NOMO-1 treated with DMSO at 0.1 percent for 48 hours (cell line): Measurements from ENCODE around the gene WDR35.

Source experiments
- DNase-seq: peaks from one replicate; lab custom pipeline; 2025; ENCODE audit not compliant: unreplicated experiment; lab: John Stamatoyannopoulos, UW

WDR35 gene

DNA sequence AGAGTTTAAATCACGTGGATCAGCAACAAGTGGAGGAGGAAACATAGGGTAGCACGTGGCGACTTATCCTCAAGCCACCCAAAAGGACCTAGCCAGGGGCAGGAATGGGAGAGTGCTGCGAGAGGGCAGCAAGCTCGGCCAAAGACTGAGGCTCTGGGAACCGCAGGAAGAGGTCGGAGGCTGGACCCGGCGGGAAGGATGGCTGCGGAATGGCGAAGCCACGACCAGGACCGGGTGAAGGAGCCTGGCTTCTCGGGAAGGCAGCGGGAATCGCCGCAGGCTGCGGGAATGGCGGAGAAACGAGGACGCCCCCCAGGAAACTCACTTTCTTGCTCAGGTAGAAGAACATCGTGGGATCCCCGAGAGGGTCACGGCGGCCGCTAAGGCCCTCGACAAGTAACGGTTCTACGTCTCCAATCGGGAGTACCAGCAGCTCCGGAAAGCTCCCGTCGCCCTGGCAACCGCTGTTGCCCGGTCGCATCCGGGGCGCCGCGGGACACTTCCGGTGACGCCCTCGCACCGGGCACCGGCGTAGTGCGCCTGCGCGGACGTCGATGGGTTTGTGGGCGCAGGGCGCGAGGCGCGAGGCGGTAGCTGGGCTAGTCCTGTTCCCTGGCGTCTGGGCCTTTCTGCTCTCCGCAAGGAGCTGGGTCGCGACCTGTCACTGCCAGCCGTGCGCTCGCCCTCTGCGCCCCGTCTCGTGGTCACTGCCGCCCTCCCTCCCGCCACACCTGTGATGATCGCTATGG is at the start of gene WDR35:
WDR35 (minus strand) TSS at position 439 of the 749 bp plus-strand sequence; CDS start at position 349, 90 bp downstream.
- peak; percentile 23 for DNase-seq

DNA sequence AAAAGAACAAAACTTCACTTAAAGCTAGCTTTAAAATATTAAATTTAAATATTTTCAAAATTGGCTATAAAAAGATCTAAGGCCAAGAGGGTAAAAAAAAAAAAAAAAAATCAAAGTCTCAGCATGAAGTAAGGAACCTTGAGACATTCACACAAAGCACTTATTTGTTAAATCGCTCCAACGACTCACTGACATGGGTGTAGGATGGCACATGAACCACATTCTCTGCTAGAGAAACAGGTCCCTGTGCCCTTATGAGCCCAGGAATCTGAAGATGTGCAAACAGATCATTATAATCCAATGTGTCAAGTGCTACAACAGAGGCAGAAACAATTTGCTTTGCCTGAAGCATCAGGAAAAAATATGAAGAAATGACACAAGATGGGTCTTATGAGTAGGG is 47.8 kb upstream of the WDR35 start:
- no peak for DNase-seq

DNA sequence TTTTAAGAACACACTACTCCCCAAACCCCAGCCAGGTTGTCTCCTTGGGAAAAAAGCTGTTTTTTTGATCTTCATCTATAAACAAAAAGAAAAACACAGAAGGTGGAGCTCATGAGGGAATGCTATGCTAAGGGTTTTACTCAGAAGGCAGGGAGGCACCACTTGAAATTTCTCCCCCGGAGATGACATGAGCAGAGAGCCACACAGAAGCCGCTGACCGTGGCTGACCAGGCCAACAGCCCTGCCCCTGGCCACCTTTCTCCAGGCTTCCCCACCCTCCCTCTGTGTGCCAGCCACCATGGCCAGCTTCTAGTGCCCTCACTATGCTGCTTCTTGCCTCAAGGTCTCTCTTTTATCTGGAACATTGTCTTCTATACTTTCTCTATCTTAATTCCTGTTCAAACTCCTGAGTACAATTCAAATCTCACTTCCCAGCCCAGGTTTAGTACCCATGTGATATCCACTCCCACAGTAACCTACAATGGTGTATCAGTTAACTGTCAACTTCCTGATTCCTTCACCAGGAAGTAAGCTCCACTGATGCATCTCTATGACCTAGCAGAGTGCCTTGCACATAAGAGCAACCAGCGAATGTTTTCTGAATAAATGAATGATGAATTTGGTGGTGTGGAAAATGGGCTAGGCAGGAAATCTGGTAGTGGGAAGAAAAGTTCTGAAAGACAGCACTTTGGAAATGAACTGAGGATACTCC is 46.2 kb upstream of the WDR35 start:
- peak; percentile 26 for DNase-seq

DNA sequence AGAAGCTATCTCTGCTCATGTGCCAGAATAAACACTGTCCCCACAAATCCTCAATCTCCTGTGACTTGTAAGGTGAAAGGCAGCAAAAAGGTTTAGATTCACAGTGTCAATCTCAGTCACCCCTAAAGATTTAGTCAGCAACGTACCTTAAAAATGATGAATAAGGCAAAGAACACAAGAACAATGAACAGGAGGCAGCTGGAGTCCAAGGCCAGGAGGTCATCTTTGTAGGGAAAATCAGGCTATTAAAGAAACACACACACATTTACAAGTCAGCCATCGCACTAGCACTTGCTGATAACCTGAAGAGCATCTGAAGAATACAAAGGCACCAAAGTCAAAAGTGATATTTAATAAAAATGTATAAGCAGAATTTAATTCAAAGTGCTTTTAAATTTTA is 44.9 kb upstream of the WDR35 start:
- DNase-seq = no peak

DNA sequence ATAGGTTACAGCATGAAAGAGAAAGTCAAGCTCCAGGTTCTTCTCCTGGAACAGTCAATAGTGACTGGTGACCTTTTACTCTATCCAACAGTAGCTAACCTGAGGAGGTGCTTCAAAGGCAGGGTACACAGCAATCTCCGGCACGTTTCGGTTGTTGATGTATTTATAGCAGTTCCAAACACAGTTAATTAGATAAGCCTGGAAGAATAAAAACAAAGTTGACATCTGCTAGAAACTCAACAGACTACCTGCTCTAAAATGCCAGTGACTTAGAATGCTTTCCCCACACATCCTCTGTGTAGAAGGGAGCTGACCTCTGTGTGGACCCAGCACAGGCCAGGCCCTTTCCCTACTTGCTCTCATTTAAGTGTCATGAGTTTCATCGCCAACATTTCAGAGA is 44.3 kb upstream of the WDR35 start:
- no peak for DNase-seq

DNA sequence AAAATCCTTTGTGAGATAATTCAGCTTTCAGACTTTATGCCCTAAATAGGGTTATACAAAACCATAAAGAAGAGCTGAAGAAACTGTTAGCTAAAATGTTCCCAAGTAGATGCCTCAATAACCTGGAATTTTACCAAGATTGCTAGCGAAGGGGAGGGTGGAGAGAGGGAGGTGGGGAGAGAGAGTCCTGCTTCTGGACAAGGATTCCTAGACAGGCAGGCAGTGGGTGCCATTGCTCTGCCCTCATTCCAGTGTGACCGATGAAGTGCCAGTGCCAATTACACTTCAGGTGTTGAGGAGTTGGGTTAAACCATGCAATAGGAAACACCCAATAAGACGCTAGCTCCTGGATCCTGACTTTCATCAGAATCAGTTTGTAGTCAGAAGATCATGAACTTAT is 43.4 kb upstream of the WDR35 start:
- DNase-seq = no peak

DNA sequence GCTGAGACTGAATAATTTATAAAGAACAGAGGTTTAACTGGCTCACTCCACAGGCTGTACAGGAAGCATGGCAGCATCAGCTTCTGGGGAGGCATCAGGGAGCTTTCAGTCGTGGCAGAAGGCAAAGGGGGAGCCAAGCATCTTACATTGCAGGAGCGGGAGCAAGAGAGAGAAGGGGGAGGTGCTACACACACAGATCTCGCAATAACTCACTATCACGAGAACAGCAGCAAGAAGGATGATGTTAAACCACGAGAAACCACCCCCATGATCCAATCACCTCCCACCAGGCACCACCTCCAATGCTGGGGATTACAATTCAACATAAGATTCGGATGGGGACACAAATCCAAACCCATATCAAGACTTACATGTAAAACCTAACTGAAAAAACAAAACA is 40.3 kb upstream of the WDR35 start:
- DNase-seq = no peak

DNA sequence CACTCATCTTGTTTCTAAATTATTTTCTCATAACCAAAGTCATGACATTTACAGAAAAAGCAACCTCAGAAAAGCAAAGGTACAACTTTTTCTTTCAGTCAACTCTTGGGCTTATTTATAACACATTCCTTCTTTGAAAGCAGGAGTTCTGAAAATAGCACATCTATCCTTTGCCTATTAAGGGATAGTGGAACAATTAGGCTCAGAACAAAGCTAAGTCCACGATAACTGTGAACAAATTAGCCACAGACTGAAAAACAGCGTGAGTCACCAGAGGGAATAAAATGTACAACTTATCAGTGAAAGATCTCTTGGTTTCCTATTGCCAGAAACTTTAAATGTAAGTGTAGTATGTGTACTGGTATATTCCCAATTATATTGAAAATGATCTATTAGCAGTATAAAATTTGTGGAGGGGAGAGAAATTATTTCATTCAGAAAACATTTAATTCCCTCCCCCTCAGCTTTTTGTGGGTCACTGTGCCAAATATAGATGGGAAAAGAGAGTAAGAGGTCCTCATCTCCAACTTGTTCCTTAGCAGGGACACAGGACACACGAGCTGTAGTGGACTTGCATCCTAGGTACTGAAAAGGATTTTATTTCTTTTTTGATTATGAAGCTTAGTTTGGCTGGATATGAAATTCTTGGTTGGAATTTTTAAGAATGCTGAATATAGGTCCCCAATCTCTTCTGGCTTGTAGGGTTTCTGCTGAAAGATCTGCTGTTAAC is 38.0 kb upstream of the WDR35 start:
- DNase-seq = no peak

DNA sequence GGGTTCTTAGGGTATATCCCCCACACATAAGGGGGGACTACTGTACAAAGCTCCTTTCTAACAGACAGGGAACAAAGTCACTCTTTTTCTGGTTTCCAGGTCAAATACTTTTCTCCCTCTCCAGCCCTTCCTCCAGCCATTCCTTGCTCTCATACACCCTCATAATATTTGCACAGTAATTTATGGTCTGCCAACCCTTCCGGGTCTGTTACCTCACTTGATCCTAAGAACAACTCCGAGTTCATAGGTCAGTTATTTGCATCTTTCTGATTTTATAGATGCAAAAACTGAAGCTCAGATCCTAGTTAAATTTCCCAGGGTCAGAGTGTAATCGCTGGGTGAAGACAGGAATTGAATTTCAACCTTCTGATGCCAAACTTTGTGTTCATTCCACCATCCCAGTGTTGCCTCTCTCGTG is 37.4 kb upstream of the WDR35 start:
- no peak for DNase-seq

DNA sequence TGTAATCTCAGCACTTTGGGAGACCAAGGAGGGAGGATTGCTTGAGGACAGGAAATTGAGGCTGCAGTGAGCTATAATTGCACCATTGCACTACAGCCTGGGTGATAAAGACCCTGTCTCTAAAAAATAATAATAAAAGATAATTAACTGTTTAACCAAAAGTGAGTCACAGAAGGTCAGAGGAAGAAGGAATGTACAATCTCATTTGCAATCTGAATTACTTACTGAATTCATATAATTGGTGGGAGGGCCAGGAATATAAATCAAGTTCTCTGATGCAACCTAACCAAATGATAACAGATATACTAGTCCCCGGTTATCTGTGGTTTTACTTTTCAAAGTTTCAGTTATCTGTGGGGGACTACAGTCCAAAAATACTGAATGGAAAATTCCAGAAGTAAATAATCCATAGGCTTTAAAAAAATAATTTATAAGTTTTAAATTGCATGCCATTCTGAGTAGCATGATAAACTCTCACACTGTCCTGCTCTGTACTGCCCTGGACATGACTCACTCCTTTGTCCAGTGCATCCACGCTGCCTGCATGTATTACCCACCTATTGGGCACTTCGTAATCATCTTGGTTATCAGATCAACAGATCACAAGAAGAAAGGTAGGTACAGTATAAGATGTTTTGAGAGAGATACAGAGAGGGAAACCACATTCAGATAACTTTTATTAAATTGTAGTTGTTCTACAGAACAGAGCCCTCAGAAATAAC is 35.3 kb upstream of the WDR35 start:
- no peak for DNase-seq

DNA sequence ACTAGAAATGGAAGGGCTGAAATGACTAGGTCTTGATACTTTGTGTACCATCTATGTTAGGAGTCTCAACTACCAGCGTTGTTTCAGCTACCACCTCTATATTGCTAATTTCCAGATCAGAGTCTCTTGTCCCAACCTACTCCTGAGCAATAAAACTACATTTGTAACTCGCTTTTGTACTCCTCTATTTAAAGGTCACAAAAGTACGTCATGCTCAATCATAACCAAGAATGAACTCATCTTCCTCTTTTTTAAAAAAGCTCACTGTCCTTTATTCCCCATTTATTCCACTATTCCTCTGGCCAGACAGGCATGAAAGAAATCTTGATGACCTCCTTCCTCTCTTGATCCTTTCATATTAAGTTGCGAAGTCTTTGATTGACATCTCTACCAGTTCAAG is 33.8 kb upstream of the WDR35 start:
- DNase-seq = no peak

DNA sequence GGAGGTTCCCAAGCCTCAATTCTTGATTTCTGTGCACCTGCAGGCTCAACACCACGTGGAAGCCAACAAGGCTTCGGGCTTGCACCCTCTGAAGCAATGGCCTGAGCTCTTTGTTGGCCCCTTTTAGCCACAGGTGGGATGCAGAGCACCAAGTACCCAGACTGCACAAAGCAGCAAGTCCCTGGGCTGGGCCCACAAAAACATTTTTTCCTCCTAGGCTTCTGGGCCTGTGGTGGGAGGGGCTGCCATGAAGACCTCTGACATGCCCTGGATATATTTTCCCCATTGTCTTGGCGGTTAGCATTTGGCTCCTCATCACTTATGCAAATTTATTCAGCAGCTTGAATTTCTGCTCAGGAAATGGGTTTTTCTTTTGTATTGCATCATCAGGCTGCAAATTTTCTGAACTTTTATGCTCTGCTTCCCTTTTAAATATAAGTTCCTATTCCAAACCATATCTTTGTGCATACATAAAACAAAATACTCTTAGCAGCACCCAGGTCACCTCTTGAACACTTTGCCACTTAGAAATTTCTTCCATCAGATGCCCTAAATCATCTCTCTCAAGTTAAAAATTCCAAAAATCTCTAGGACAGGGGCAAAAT is 31.6 kb upstream of the WDR35 start:
- peak; percentile 38 for DNase-seq

DNA sequence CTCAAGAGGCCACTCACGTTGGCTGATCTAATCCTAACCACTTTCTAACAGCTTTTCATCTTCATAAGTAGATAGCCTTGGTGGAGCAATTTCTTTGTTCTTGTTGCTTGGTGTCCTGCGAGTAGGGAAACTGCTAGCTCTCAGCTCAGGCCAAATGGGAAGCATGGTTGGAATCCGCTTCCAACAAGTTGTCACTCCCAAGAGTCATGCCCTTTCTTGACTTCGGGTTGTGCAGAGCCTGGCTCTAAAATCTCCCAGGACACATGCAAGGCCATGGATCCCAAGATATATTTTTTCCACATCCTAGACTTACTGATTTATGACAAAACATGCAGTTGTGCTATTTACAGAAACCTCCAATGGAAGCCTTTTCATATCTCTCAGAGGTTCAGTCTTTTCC is 29.8 kb upstream of the WDR35 start:
- DNase-seq = no peak

DNA sequence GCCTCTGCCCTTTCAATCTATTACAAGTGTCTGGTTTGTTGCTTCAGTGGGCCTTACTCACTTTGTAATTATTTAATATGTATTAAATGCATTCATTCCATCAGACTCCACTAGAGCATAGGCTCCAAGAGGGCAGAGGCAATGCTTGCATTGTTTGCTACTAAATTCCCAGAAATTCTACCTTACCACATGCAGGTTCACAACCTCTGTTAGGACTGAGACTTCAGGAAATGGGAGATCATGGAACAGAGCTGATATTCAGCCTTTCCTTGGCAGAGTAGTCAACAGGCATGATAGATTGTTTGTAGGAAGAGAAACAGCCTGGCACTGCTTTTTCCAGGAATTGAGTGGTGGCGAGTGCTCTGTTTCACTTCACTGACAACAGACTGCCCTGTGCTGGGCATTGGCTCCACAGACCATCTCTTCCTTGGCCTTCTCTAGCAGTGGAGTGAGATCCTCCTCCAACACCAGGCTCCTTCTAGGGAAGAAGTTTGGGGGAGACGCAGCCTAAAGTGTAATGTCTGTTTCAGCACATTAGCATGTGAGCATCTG is 28.8 kb upstream of the WDR35 start:
- no peak for DNase-seq

DNA sequence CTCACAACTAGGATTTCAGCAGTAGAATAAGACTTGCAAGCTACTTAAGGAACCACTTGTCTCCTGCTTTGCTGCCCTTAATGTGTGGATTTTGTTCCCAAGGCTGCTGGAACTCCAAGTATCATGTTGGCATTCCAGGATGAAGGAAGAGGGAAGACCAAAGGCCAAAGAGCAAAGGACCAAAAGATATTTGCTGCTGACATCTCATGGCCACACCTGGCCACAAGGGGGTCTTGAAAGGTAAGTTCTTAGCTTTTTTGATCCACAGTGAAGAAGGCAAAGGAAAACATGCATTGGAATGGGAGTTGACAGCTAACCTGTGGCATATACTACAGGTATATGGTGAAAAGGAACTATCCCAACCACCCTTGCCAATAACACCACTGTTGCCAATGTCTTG is 26.4 kb upstream of the WDR35 start:
- DNase-seq = no peak

DNA sequence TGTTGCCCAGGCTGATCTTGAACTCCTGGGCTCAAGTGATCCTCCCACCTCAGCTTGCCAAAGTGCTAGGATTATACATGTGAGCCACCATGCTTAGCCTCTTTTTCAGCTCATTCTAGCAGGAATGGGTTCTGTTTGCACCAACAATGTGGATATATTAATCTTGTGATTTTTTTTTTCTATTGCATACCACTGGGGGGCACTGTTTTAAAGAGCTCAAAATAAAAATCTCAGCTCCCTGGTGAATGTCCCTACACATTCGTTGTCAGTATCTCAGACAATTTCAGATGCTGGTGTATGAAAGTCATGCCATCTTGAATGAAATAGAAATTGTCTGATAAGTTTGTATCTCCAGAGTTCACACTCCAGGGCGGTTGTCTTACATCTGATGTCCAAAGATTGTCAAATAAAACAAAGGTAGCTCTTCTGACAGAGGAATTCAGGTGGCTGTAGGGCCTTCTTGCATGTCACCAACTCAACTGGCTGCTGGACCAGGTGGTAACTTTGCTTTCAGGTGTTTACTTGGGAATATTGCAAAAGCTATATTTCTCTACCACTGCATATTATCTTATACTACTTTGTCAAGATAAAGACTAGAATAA is 25.7 kb upstream of the WDR35 start:
- DNase-seq = peak; percentile 26

DNA sequence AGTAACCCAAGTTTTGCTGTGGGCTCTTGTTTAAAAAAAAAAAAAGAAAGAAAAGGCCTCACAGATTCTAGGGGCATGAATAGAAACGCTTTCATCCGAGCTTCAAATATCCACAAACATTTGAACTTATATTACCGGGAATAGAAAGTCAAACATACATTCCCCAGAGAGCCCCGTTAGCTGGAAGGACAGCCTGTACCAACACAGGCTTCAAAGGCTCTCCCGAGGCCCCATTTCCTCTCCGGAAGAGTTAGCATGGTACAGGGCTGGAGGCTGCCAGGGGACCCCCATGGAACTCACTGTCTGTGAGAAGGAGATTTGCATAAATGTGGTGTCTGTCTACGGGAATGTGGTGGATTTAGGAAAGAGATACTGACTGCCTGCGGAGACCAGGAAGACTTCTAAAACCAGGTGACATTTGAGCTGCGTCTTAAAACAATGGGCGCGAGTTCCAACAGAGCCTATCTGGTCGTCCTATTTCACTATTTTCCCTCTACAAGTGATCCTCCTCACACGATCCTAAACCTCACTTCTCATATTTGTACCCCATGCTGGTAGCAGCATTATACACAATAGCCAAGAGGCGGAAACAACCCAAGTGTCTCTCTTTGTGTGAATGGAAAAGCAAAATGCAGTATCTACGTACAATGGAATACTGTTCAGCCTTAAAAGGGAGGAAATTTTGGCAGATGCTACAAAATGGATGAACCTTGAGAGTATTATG is 23.4 kb upstream of the WDR35 start:
- no peak for DNase-seq

DNA sequence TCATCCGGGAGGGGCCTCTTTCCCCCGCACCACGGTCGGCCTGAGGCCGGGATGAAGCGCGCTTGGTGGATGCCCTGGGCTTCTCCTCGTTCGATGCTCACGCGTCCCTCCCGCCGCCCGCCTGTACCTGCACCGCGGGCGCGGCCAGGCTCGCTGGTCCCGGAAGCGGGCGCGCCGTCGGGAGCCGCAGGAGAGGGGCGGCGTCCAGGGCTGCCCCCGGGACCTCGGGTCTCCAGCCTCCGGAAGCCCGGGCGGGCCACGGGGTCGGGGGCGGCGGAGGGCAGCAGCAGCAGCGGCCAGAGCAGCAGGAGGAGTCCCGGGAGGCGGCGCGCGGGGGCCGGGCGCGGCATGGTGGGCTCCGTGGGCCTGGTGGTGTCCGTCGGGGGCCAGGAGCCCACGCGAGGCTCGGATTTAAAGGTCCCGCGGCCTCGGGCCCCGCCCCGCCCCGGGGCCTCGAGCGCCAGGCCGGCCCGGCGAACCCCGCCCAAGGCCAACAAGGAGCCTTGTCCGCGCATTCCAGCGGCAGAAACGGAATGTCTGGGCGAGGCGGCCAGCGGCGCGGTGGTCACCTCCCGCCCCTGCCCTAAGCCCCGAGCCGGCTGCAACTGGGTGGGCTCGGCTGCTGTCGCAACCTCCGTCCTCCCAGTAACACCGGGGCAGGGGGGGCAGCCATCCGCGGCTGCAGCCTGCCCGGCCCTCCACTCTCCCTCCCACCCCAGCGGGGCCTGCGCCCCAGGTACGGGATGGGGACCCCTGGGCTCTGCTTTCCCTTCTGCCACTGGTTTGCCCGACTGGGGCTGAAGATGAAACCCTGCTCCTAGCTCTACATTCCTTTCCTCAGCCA is 22.6 kb upstream of the WDR35 start, which contains the start of gene MATN3:
MATN3 (minus strand) TSS at position 387 of the 844 bp plus-strand sequence; CDS start at position 350, 37 bp downstream.
- DNase-seq = no peak

DNA sequence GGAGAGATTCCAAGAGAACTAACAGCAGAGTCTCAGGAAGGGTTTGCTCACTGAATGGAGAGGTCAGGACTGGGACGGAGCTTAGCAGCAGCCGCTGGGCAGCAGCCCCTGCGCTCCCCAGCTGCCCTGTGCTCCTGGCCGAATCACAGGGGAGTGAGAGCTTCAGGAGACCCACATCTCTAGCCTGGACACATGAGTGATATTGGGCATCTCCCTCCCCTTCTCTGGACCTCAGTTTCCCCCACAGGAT is 22.1 kb upstream of the WDR35 start:
- DNase-seq = no peak
